Stomach (tissue), 19 donors: ENCODE results near the gene ZFX. TPM values are rescaled to one million over a fixed set of nuclear protein-coding genes. Genes with fewer than 3 reads are reported as not detected.

Source experiments
- DNase-seq, 2 donors: peaks; one replicate each; pipeline versions ENCODE4 v3.0.0 to v3.0.0-alpha.2; 2013 to 2019
- H3K27ac ChIP-seq, 5 donors: fragments of 200-600 bp in 4 of 5; sonication (generic) in 4 of 5; one replicate each; pipeline ENCODE4 v1.5.1; 2013 to 2019; ENCODE audit warnings: mild to moderate bottlenecking in 1 of 5, moderate library complexity in 1 of 5
- H3K27me3 ChIP-seq, 3 donors: fragments of 200-600 bp; sonication (generic); one replicate each; pipeline ENCODE4 v1.5.1; 2017 to 2019; ENCODE audit warnings: mixed run types in 1 of 3
- H3K36me3 ChIP-seq, 4 donors: fragments of 200-600 bp; sonication (generic); 1 replicate in 3 of 4; 2 replicates in 1 of 4; pipeline ENCODE4 v1.5.1; 2016 to 2019
- H3K4me1 ChIP-seq, 4 donors: fragments of 200-600 bp; sonication (generic); one replicate each; pipeline ENCODE4 v1.5.1; 2016 to 2019
- H3K4me3 ChIP-seq, 4 donors: fragments of 200-600 bp; sonication (generic) in 3 of 4; one replicate each; pipeline ENCODE4 v1.5.1; 2016 to 2019; ENCODE audit warnings: mild to moderate bottlenecking in 1 of 4
- H3K9me3 ChIP-seq, 4 donors: fragments of 200-600 bp; sonication (generic); one replicate each; pipeline ENCODE4 v1.5.1; 2016 to 2019
- EP300 ChIP-seq: sonication (generic); formaldehyde crosslinking; IDR thresholded peaks from one replicate; pipeline ENCODE4 v1.6.1; 2017; ENCODE audit warnings: antibody characterized with exemption
- POLR2A ChIP-seq, 4 donors: fragments of 450-650 bp; IDR thresholded peaks; one replicate each; pipeline ENCODE4 v1.6.1; 2016; ENCODE audit warnings: antibody characterized with exemption in 4 of 4, control low read depth in 2 of 4, mild to moderate bottlenecking in 1 of 4, moderate library complexity in 1 of 4
- POLR2AphosphoS5 ChIP-seq, 3 donors: sonication (generic); formaldehyde crosslinking; IDR thresholded peaks; one replicate each; pipeline ENCODE4 v1.6.1; 2016; ENCODE audit warnings: antibody characterized with exemption in 3 of 3
- WGBS, 5 donors: extraction: QIAGEN DNeasy Blood & Tissue Kit in 3 of 5; methylation state at CpG; one replicate each; pipeline versions ENCODE4 v1.1.5 to v1.1.7; 2013 to 2018; 5-methylcytosine and 5-hydroxymethylcytosine counted together
- intact Hi-C: fragments of 100-400 bp; cut with DNase I; formaldehyde crosslinking; loops from one replicate; pipeline ENCODE4 v1.15.1; 2023; ENCODE audit warnings: low total_unique reads
- long read RNA-seq, 10 donors: transcript quantifications; one replicate each; lab custom pipeline, GENCODE V29; 2026
- polyA plus RNA-seq, 3 donors: library from polyadenylated mRNA; stranded (reverse); fragments of 200-250 nt; gene quantifications; one replicate each; pipeline ENCODE4 v1.2.3, GENCODE V29; 2013
- total RNA-seq, 5 donors: library from RNA; depleted of rRNA; stranded (reverse); fragments of >200 nt; gene quantifications; one replicate each; pipeline versions ENCODE4 v1.1.0 to v1.2.3, GENCODE V29; 2014 to 2016
- TF ChIP-seq, protein P1 (sequence below), 7 experiments: fragments of 450-650 bp in 4 of 7; fragments of 200-600 bp in 3 of 7; sonication (generic) in 3 of 7; IDR thresholded peaks; one replicate each; pipeline ENCODE4 v1.5.1; 2016 to 2019; ENCODE audit warnings: antibody characterized with exemption in 7 of 7, control low read depth in 2 of 7, mild to moderate bottlenecking in 1 of 7
- donor health status: healthy with polysubstance abuse.
- donor health status: Bipolar disorder and iron deficiency.
- donor health status: healthy.

Gene ZFX
- total RNA-seq (10 to 100 TPM; 15.8 to 73.6 (median 21.7) TPM), polyA plus RNA-seq (1 to 10 TPM; 3.8 to 8.9 (median 4.8) TPM)
- long read RNA-seq, donor 1: 0 reads
- long read RNA-seq, donor 2, full-length matches to known transcripts: 2 of 2 reads
- long read RNA-seq, donor 2, partial matches to known transcripts: 0 of 2 reads
- long read RNA-seq, donor 2, other reads (novel, unspliced or antisense): 0 of 2 reads
- long read RNA-seq, donor 3: 0 reads
- long read RNA-seq, donor 4: 0 reads
- long read RNA-seq, donor 5, full-length matches to known transcripts: 1 of 1 reads
- long read RNA-seq, donor 5, partial matches to known transcripts: 0 of 1 reads
- long read RNA-seq, donor 5, other reads (novel, unspliced or antisense): 0 of 1 reads
- long read RNA-seq, donor 6: 0 reads
- long read RNA-seq, donor 7, full-length matches to known transcripts: 2 of 2 reads
- long read RNA-seq, donor 7, partial matches to known transcripts: 0 of 2 reads
- long read RNA-seq, donor 7, other reads (novel, unspliced or antisense): 0 of 2 reads
- long read RNA-seq, donor 8, partial matches to known transcripts: 0 of 1 reads
- long read RNA-seq, donor 8, other reads (novel, unspliced or antisense): 0 of 1 reads
- long read RNA-seq, donor 9: 0 reads
- long read RNA-seq, donor 10: 0 reads

GRCh38 chrX:24149351-24150050, at the start of gene ZFX:
Gene ZFX (plus strand): TSS chrX:24149729. CDS start chrX:24172743, 23,014 bp downstream.
- no peaks in the 10 kb centered on the region for H3K9me3 ChIP-seq
- DNase-seq: peak; percentile 77 to 86
- 0% methylated on average over 7 to 83 of the region's 104 CpGs; no CpG with 5 or more reads in 1 of the 5 donors for WGBS, 5 donors
- TF ChIP-seq POLR2AphosphoS5 (IDR thresholded peaks at IDR 0.05) (no peak), POLR2A (IDR thresholded peaks at IDR 0.05) (no peak), EP300 (no peak)
- TF ChIP-seq, protein P1, sequence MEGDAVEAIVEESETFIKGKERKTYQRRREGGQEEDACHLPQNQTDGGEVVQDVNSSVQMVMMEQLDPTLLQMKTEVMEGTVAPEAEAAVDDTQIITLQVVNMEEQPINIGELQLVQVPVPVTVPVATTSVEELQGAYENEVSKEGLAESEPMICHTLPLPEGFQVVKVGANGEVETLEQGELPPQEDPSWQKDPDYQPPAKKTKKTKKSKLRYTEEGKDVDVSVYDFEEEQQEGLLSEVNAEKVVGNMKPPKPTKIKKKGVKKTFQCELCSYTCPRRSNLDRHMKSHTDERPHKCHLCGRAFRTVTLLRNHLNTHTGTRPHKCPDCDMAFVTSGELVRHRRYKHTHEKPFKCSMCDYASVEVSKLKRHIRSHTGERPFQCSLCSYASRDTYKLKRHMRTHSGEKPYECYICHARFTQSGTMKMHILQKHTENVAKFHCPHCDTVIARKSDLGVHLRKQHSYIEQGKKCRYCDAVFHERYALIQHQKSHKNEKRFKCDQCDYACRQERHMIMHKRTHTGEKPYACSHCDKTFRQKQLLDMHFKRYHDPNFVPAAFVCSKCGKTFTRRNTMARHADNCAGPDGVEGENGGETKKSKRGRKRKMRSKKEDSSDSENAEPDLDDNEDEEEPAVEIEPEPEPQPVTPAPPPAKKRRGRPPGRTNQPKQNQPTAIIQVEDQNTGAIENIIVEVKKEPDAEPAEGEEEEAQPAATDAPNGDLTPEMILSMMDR (IDR thresholded peaks at IDR 0.05): no peak
- H3K27ac ChIP-seq: peak within 1 kb of the TSS; percentile 92 to 100 (median 99)
- intact Hi-C loops: no loop called here
- no peaks in the 10 kb centered on the region for H3K27me3 ChIP-seq
- H3K4me3 ChIP-seq: peak within 1 kb of the TSS; percentile 57 to 75 (median 69)
- H3K4me1 ChIP-seq: peaks cover 8 to 76% (median 58%) of the 10 kb centered on the region in 4 donors
- no peaks in the 10 kb centered on the region for H3K36me3 ChIP-seq

GRCh38 chrX:24100713-24101112, 48.8 kb upstream of the ZFX start:
- TF ChIP-seq EP300 (no peak), POLR2AphosphoS5 (IDR thresholded peaks at IDR 0.05) (no peak), POLR2A (IDR thresholded peaks at IDR 0.05) (no peak)
- TF ChIP-seq, protein P1 (IDR thresholded peaks at IDR 0.05): no peak
- DNase-seq: peak in 1 of 2 donors; percentile 5
- intact Hi-C loops: no loop called here
- H3K4me1 ChIP-seq: no peaks in the 10 kb centered on the region
- no peak overlapping the region for H3K4me3 ChIP-seq
- H3K27ac ChIP-seq: no peak overlapping the region
- H3K27me3 ChIP-seq: no peaks in the 10 kb centered on the region
- H3K9me3 ChIP-seq: no peaks in the 10 kb centered on the region
- H3K36me3 ChIP-seq: no peaks in the 10 kb centered on the region
- WGBS, 5 donors: 38 to 53% (median 44%) methylated on average over 2 of the region's 2 CpGs

- WGBS, 5 donors: 55 to 79% (median 64%) methylated on average over 2 of the region's 2 CpGs
- Histone ChIP-seq H3K36me3 (no peaks in the 10 kb centered on the region), H3K9me3 (no peaks in the 10 kb centered on the region), H3K4me1 (no peaks in the 10 kb centered on the region), H3K27ac (no peak overlapping the region), H3K4me3 (no peak overlapping the region), H3K27me3 (no peaks in the 10 kb centered on the region)
- peak in 1 of 2 donors; percentile 32 for DNase-seq
- TF ChIP-seq POLR2AphosphoS5 (IDR thresholded peaks at IDR 0.05) (no peak), EP300 (no peak), POLR2A (IDR thresholded peaks at IDR 0.05) (no peak)
- TF ChIP-seq, protein P1 (IDR thresholded peaks at IDR 0.05): no peak
- intact Hi-C loops: no loop called here
Measured at GRCh38 chrX:24110069-24110468, 39.5 kb upstream of the ZFX start.

DNA sequence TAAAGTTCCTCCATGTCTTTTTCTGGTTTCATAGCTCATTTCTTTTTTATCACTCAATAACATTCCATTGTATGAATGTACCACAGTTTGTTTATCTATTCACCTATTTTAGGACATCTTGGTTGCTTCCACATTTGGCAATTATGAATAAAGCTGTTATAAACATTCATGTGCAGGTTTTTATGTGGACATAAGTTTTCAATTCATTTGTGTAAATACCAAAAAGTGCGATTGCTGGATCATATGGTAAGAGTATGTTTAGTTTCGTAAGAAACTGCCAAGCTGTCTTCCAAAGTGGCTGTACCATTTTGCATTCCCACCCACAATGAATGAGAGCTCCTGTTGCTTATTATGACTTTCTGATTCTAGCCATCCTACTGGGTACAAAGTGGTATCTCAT, 36.3 kb upstream of the ZFX start:
- H3K27ac ChIP-seq: no peak overlapping the region
- TF ChIP-seq EP300 (no peak), POLR2A (IDR thresholded peaks at IDR 0.05) (no peak), POLR2AphosphoS5 (IDR thresholded peaks at IDR 0.05) (no peak)
- TF ChIP-seq, protein P1 (IDR thresholded peaks at IDR 0.05): no peak
- DNase-seq: no peak
- intact Hi-C loops: no loop called here
- H3K4me3 ChIP-seq: no peak overlapping the region
- H3K4me1 ChIP-seq: peaks cover 0 to 14% (median 0%) of the 10 kb centered on the region in 4 donors
- H3K36me3 ChIP-seq: no peaks in the 10 kb centered on the region
- WGBS, 5 donors: 74 to 94% (median 83%) methylated on average over 2 of the region's 2 CpGs
- H3K9me3 ChIP-seq: no peaks in the 10 kb centered on the region
- H3K27me3 ChIP-seq: no peaks in the 10 kb centered on the region
